K562 (cell line): Measurements from ENCODE around the gene KRT85. TPM values are rescaled to one million over a fixed set of nuclear protein-coding genes. Genes with fewer than 3 reads are reported as not detected.

Experiments
- ATAC-seq: fragments of 200-7000 bp; cut with Tn5 transposase; 3 replicates; pipeline ENCODE4 v1.9.1; 2020; ENCODE audit warnings: moderate library complexity
- BruUV-seq: library from RNA; stranded (reverse); fragments of 400-500 nt; replicated peaks from 2 replicates; lab custom pipeline; 2021; lab: Mats Ljungman, UMichigan
- CTCF ChIA-PET: fragments of 300-600 bp; formaldehyde crosslinking; extraction: SDS; loops from one replicate; lab custom pipeline; 2021; ENCODE audit warnings: low intra/inter-chr PET ratio; lab: Yijun Ruan, JAX
- POLR2A ChIA-PET: fragments of 300-600, 350-650 bp; sonication (Branson Sonifier 250); formaldehyde crosslinking; extraction: SDS; loops from one replicate; lab custom pipeline; 2021; ENCODE audit warnings: antibody characterized with exemption, inconsistent platforms; lab: Yijun Ruan, JAX
- DNase-seq, 4 experiments: peaks; one replicate each; pipeline versions ENCODE4 v3.0.0 to v3.0.0-alpha.2; 2011 to 2018; ENCODE audit warnings: low spot score in 3 of 4, mixed read lengths in 3 of 4; ENCODE audit errors: extremely low read depth in 1 of 4
- FAIRE-seq: peaks from 2 replicates; lab custom pipeline; 2011; peaks lifted over from hg19 to GRCh38; lab: Jason Lieb, UNC
- H2AFZ ChIP-seq: 2 replicates; pipeline ENCODE4 v1.6.0; 2011; ENCODE audit warnings: low read depth, low read length, control low read depth, inconsistent platforms
- H3K27ac ChIP-seq: fragments of 200-600 bp; 3 replicates; pipeline ENCODE4 v1.8.0; 2011; ENCODE audit warnings: low read depth, mild to moderate bottlenecking, control low read depth, inconsistent platforms, low read length, moderate library complexity, mixed read lengths; ENCODE audit errors: extremely low read depth
- H3K27me3 ChIP-seq, 2 experiments: fragments of 300-600 bp in 1 of 2; 2 replicates in 1 of 2; 3 replicates in 1 of 2; pipeline versions ENCODE4 v1.6.0 to v1.8.0; 2011; ENCODE audit warnings: inconsistent platforms in 2 of 2, low read length in 2 of 2, mild to moderate bottlenecking in 1 of 2, mixed read lengths in 1 of 2, moderate library complexity in 1 of 2; ENCODE audit not compliant: control insufficient read depth in 2 of 2, insufficient read depth in 2 of 2
- H3K36me3 ChIP-seq: fragments of 300-600 bp; 3 replicates; pipeline ENCODE4 v1.8.0; 2011; ENCODE audit warnings: mild to moderate bottlenecking, low read length, inconsistent platforms; ENCODE audit not compliant: control insufficient read depth, insufficient read depth
- H3K4me1 ChIP-seq, 2 experiments: fragments of 200-600 bp in 1 of 2; replicated peaks in 1 of 2; 2 replicates in 1 of 2; 3 replicates in 1 of 2; pipeline versions ENCODE4 v1.5.1 to v1.8.0; 2011; ENCODE audit warnings: inconsistent platforms in 2 of 2, low read length in 2 of 2, mild to moderate bottlenecking in 1 of 2, mixed read lengths in 1 of 2, moderate library complexity in 1 of 2; ENCODE audit not compliant: control insufficient read depth in 2 of 2, insufficient read depth in 2 of 2
- H3K4me2 ChIP-seq: 2 replicates; pipeline ENCODE4 v1.6.1; 2011; ENCODE audit warnings: low read length, control low read depth, inconsistent platforms, mixed read lengths; ENCODE audit not compliant: insufficient read depth
- H3K4me3 ChIP-seq: fragments of 200-600 bp; sonication (generic), shearing (Covaris generic); 2 replicates; pipeline ENCODE4 v1.5.1; 2016; ENCODE audit warnings: control low read depth, inconsistent platforms
- H3K79me2 ChIP-seq: fragments of 200-600 bp; 3 replicates; pipeline ENCODE4 v1.8.0; 2011; ENCODE audit warnings: low read length, inconsistent platforms; ENCODE audit not compliant: control insufficient read depth, insufficient read depth
- H3K9ac ChIP-seq, 2 experiments: 2 replicates each; pipeline versions ENCODE4 v1.6.0 to v1.6.1; 2011; ENCODE audit warnings: low read depth in 2 of 2, low read length in 2 of 2, control low read depth in 1 of 2, inconsistent platforms in 1 of 2, mild to moderate bottlenecking in 1 of 2, mixed read lengths in 1 of 2; ENCODE audit not compliant: insufficient read depth in 1 of 2
- H3K9me1 ChIP-seq: one replicate; pipeline ENCODE4 v1.6.0; 2011; ENCODE audit warnings: inconsistent platforms, mild to moderate bottlenecking, low read length, moderate library complexity; ENCODE audit not compliant: control insufficient read depth, insufficient read depth
- H3K9me3 ChIP-seq: replicated peaks from 2 replicates; pipeline ENCODE4 v1.5.1; 2011; ENCODE audit warnings: low read depth, low read length, inconsistent platforms; ENCODE audit not compliant: control insufficient read depth, insufficient read depth
- H4K20me1 ChIP-seq: replicated peaks from 2 replicates; pipeline ENCODE4 v1.6.1; 2011; ENCODE audit warnings: low read length, inconsistent platforms, mixed read lengths; ENCODE audit not compliant: control insufficient read depth, insufficient read depth
- PHF8 ChIP-seq: fragments of 200-600 bp; sonication (generic); IDR thresholded peaks from 2 replicates; pipeline ENCODE4 v1.6.1; 2012; ENCODE audit warnings: mixed run types, mild to moderate bottlenecking, inconsistent platforms, low read length, moderate library complexity, borderline replicate concordance
- RAD51 ChIP-seq: fragments of 450-650 bp; IDR thresholded peaks from 2 replicates; pipeline ENCODE4 v1.7.1; 2016; ENCODE audit warnings: low read depth, mild to moderate bottlenecking, borderline replicate concordance
- WGBS: fragments of 100-300 bp; shearing (Covaris generic); methylation state at CpG from one replicate; pipeline ENCODE4 v1.1.6; 2016; ENCODE audit warnings: low coverage, mixed read lengths; ENCODE audit not compliant: insufficient coverage; ENCODE audit errors: missing lambda C conversion rate; 5-methylcytosine and 5-hydroxymethylcytosine counted together
- in situ Hi-C: fragments of 300-500 bp; cut with MboI; formaldehyde crosslinking; loops from 4 replicates; pipeline ENCODE4 v1.15.0; 2018; ENCODE audit warnings: inconsistent platforms, mixed read lengths
- intact Hi-C: fragments of 100-400 bp; cut with micrococcal nuclease; formaldehyde crosslinking; loops from 2 replicates; pipeline ENCODE4 v1.14.2; 2022
- polyA plus RNA-seq, 8 experiments: library from polyadenylated mRNA; depleted of rRNA in 4 of 8; stranded (reverse) in 5 of 8; unstranded in 3 of 8; fragments of >200 nt; fragmentation: Nextera tagmentation in 2 of 8; fragmentation: Illumina TruSeq in 1 of 8; extraction: Ambion mirVana in 2 of 8; extraction: Trizol in 1 of 8; gene quantifications; 2 replicates each; pipeline versions ENCODE4 v1.2.1 to v1.2.3, GENCODE V29; 2011 to 2014; ENCODE audit warnings: inconsistent platforms in 1 of 8, missing spikeins in 1 of 8
- total RNA-seq, 7 experiments: library from RNA; depleted of rRNA in 6 of 7; stranded (reverse); fragments of >200 nt in 6 of 7; fragmentation: Illumina TruSeq in 2 of 7; extraction: Trizol in 2 of 7; gene quantifications; 2 replicates each; pipeline versions ENCODE4 v1.2.1 to v1.2.3, GENCODE V29; 2011 to 2021; ENCODE audit warnings: low replicate concordance in 1 of 7
- TF ChIP-seq, protein P1 (sequence below): fragments of 250-450 bp; sonication (Bioruptor Pico); IDR thresholded peaks from 2 replicates; pipeline ENCODE4 v1.4.0; 2020; ENCODE audit warnings: mild to moderate bottlenecking, moderate library complexity
- TF ChIP-seq, protein P2 (sequence below): fragments of 450-650 bp; IDR thresholded peaks from 2 replicates; pipeline ENCODE4 v1.6.1; 2016; ENCODE audit warnings: borderline replicate concordance

KRT85 gene
- total and polyA plus RNA-seq, 9 of the 15 experiments (the other 6 are each of a cell fraction or from before 2014, with no cell fraction given) = not detected

DNA sequence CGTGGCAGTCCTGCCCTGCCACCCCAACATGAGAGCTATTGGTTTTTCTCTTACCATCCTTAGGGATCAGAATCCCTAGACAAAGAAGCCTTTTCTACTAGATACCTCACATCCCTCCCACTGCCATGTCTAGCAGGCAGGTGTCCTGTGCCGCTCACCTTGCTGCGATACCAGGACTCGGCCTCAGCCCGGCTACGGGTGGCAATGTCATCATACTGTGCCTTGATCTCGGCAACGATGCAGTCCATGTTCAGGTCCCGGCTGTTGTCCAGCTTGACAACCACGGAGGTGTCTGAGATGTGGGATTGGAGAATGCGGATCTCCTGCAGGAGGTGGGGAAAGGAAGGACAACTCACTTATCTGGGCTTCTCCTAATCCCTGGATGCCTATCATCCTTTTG is 50.6 kb downstream of the KRT85 start (continued):
- TF ChIP-seq, protein P1, sequence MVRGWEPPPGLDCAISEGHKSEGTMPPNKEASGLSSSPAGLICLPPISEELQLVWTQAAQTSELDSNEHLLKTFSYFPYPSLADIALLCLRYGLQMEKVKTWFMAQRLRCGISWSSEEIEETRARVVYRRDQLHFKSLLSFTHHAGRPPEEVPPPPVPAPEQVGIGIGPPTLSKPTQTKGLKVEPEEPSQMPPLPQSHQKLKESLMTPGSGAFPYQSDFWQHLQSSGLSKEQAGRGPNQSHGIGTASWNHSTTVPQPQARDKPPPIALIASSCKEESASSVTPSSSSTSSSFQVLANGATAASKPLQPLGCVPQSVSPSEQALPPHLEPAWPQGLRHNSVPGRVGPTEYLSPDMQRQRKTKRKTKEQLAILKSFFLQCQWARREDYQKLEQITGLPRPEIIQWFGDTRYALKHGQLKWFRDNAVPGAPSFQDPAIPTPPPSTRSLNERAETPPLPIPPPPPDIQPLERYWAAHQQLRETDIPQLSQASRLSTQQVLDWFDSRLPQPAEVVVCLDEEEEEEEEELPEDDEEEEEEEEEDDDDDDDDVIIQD (CRISPR knock-in tag) = no peak
- TF ChIP-seq PHF8 = no peak
- no peak for TF ChIP-seq RAD51

DNA sequence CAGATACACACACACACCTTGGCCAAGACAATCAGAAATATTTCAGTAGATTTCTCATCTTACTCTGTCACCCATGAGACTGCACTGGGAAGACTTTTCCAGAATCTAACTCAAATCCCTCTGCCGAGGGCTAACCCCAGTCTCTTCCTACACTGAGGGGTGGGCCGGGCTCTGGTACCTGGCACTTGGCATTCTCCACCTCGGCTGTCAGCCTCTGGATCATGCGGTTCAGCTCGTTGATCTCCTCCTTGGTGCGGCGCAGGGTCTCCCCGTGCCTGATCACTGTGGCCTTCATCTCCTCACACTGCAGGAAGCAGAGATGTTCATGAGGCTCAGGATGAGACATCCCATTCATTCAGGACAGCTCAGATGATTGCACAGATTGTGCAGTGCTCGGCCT is 51.0 kb downstream of the KRT85 start:
- intact Hi-C loops = no loop called here
- no peak overlapping the region for H3K27ac ChIP-seq
- no peak overlapping the region for H3K4me3 ChIP-seq
- ATAC-seq (no peak), DNase-seq (no peak)
- peaks cover 4 to 61% of the 10 kb centered on the region in 2 experiments; a peak in 4 of 5 replicates for H3K27me3 ChIP-seq
- no peaks in the 10 kb centered on the region; the same call in 1 of the 2 replicates for H4K20me1 ChIP-seq
- no peak overlapping the region for H3K9ac ChIP-seq
- H2AFZ ChIP-seq = no peak overlapping the region
- H3K4me2 ChIP-seq = no peak overlapping the region
- H3K9me1 ChIP-seq = no peaks in the 10 kb centered on the region
- 9% methylated on average over 9 of the region's 9 CpGs for whole genome bisulfite sequencing
- no TSS peak for BruUV-seq
- CTCF ChIA-PET = no interaction called here
- in situ Hi-C loops = loop anchor here (5.0 kb wide), 1 partner anchor 99 kb away; no protein-coding TSS in a partner anchor
- no peaks in the 10 kb centered on the region for H3K4me1 ChIP-seq
- H3K36me3 ChIP-seq = no peaks in the 10 kb centered on the region
- no peaks in the 10 kb centered on the region for H3K79me2 ChIP-seq
- TF ChIP-seq, protein P2, sequence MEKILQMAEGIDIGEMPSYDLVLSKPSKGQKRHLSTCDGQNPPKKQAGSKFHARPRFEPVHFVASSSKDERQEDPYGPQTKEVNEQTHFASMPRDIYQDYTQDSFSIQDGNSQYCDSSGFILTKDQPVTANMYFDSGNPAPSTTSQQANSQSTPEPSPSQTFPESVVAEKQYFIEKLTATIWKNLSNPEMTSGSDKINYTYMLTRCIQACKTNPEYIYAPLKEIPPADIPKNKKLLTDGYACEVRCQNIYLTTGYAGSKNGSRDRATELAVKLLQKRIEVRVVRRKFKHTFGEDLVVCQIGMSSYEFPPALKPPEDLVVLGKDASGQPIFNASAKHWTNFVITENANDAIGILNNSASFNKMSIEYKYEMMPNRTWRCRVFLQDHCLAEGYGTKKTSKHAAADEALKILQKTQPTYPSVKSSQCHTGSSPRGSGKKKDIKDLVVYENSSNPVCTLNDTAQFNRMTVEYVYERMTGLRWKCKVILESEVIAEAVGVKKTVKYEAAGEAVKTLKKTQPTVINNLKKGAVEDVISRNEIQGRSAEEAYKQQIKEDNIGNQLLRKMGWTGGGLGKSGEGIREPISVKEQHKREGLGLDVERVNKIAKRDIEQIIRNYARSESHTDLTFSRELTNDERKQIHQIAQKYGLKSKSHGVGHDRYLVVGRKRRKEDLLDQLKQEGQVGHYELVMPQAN = no peak
- TF ChIP-seq, all 486 proteins: peak for 0
- FAIRE-seq = no peak
- no peaks in the 10 kb centered on the region for H3K9me3 ChIP-seq
- POLR2A ChIA-PET = interaction anchor here (0.6 kb wide), 1 partner anchor 14 kb away, joined by 3 read pairs; no protein-coding TSS in a partner anchor
